Fibroblast of the aortic adventitia (primary cell): Measurements from ENCODE around the gene PAOX. TPM values are rescaled to one million over a fixed set of nuclear protein-coding genes. Genes with fewer than 3 reads are reported as not detected.
A peak's percentile ranks its signal among the peaks of the same experiment; 100 is the strongest.
"Not testable (repeated sequence)": the region's sequence is repeated elsewhere in the genome, so short reads cannot be mapped to it uniquely, and the experiment has no call there.

ENCODE experiments used
- DNase-seq: peaks from one replicate; pipeline ENCODE4 v3.0.0-alpha.2; 2010; ENCODE audit warnings: low read depth
- H3K4me3 ChIP-seq: 2 replicates; pipeline ENCODE4 v1.5.1; 2011; ENCODE audit warnings: low read depth, mild to moderate bottlenecking, control low read depth, low read length, moderate library complexity
- total RNA-seq: library from RNA; depleted of rRNA; stranded (reverse); fragments of >200 nt; gene quantifications from 2 replicates; pipeline ENCODE4 v1.2.3, GENCODE V29; 2012; ENCODE audit warnings: low replicate concordance
- TF ChIP-seq, protein P1 (sequence below): IDR thresholded peaks from 2 replicates; pipeline ENCODE4 v1.5.1; 2011; ENCODE audit warnings: mild to moderate bottlenecking, low read length, control low read depth, inconsistent platforms; ENCODE audit not compliant: insufficient read depth

The PAOX gene
- total RNA-seq, 1 donor: 4.9 TPM

DNA sequence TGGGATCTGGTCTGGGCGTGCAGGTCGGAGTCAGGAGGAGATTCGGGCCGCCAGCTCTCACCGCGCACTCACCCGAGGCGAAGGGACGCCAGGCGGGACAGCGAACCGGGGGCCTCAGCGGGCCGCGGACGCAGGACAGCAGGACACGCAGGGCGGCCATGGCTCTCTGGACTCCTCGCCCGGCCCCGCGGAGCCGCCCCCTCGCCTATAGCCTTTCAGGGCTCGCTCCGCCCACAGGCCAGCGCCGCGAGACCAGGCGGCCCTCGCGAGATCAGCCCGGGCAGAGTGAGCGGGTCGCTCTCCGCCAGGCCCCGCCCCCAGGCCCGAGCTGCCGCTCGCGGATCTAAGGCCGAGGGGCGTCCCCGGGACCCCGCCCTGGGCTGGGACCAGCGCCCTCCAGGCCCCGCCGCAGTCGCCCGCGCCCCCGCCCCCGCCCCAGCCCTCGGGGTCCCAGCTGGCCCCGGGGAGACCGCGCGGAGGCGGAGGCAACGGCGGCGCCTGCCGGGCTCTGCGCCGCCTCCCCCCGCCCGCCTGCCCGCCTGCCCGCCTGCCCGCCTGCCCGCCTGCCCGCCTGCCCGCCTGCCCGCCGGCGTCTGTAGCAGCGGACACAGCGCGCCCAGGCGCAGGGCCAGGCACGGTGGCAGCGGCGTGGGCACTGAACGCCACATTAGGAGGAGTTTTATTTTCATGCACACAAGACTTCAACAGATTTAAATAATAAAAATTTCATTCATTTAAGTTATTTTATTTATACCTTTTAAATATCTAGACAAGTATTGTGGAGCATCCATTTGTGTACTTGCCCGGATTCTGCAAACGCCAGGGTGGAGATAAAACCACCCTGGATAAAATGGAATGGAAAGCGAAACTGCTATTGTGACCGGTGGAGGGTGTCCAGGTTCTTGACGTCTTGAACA, 5.6 kb upstream of the PAOX start, which contains the start of gene ECHS1:
Gene ECHS1 (minus strand): TSS at position 181 of the 917 bp plus-strand sequence. CDS start 21 bp downstream, at position 160.
- H3K4me3 ChIP-seq: peak within 1 kb of the TSS; percentile 83
- peak; percentile 82 for DNase-seq

DNA sequence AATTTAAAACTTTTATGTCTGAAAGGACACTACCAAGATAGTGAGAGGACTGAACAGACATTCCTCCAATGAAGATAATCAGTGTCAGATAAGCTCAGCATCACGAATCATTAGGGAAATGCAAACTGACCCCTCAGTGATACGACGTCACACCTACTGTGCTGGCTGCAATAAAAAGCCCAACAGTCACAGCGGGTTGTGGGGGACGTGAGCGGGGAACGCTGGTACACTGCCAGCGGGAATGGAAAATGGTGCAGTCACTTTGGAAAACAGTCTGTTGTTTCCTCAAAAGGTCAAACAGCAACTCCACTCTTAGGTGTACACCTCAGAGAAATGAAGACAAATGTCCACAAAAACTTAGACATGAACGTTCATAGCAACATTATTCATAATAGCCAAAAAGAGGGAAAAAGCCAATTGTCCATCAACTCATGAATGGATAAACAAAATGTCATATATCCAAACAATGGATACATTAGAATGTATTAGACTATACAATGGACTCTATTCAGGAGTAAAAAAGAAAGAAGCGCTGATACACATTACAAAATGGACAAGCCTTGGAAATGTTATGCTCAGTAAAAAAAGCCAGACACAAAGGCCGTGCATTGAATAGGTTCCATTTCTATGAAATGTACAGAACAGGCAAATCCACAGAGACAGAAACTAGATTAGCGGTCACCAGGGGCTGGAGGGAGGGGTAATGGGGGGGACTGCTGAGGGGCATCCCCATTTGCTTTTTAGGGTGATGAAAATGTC, 3.5 kb upstream of the PAOX start:
- no peak overlapping the region for H3K4me3 ChIP-seq
- no peak for DNase-seq
- TF ChIP-seq, protein P1, sequence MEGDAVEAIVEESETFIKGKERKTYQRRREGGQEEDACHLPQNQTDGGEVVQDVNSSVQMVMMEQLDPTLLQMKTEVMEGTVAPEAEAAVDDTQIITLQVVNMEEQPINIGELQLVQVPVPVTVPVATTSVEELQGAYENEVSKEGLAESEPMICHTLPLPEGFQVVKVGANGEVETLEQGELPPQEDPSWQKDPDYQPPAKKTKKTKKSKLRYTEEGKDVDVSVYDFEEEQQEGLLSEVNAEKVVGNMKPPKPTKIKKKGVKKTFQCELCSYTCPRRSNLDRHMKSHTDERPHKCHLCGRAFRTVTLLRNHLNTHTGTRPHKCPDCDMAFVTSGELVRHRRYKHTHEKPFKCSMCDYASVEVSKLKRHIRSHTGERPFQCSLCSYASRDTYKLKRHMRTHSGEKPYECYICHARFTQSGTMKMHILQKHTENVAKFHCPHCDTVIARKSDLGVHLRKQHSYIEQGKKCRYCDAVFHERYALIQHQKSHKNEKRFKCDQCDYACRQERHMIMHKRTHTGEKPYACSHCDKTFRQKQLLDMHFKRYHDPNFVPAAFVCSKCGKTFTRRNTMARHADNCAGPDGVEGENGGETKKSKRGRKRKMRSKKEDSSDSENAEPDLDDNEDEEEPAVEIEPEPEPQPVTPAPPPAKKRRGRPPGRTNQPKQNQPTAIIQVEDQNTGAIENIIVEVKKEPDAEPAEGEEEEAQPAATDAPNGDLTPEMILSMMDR: no peak

More for the DNA sequence above, 5.6 kb upstream of the PAOX start, which contains the start of gene ECHS1:
- TF ChIP-seq, protein P1: no peak

DNA sequence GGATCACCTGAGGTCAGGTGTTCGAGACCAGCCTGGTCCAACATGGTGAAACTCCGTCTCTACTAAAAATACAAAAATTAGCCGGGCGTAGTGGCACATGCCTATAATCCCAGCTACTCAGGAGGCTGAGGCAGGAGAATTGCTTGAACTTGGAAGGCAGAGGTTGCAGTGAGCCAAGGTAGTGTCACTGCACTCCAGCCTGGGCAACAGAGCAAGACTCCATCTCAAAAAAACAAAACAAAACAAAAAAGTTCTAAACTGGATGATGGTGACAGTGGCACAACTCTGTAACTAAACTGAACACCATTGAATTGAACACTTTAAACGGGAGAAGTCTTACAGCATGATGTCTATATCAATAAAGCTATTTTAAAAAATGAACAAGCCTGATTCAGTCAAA, 2.9 kb upstream of the PAOX start:
- not testable (repeated sequence) for H3K4me3 ChIP-seq, DNase-seq

DNA sequence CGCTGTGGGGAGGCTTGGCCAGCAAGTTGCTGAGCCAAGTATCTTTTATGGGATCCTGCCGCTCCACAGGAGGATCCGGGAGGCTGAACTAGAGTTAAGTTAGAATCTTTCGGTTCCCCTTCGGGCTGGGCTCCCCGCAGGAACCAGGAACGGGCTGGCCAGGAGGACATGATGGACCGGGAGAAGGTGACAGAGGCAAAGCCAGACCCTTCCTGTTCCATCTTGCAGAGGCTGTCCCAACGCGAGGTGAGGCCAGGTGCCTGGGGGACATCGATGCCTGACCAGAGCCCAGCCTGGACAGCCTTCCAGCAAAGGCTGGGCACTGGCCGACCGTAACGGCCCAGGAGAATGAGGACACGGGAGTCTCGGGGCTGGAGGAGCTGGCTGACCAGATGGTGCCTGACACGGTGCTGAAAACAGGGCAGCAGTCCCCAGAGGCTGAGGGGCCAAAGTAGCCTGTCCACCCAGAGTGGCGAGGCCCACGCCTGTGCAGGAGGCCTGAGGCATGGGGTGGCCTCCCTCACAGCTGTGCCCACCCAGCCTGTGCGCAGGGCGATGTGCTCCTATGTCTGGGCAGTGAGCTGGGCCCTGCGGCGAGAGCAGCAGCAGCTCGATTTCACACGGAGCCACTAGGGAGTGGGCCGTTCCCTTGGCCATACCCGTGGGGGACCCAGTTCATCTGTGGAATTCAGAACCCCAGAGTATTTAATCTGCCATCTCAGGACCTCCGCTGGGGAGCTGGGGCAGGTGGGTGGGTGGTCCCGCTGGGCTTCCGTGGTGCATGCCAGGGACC, 1.8 kb upstream of the PAOX start:
- TF ChIP-seq, protein P1: no peak
- DNase-seq: no peak
- no peak overlapping the region for H3K4me3 ChIP-seq

DNA sequence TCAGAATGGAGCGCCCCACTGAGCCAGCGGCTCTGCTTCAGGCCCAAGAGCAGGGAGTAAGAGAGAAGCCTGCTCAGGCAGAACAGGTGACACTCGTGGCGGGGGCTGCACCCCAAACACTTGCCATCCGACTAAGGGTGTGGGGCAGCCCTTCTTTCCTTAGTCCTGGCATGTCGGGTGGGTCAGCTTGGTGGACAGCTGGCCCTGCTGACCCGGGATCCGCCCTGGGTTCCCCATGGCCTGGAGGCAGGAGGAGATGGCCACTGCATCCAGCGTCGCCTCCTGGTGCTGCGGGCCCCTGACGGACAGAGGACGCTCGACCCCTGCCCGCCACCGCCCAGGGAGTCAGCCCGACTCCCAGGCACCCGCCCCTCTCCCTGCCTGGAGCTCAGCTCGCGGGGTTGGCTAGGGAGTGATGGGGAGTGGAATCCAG, 1.2 kb upstream of the PAOX start:
- TF ChIP-seq, protein P1: no peak

DNA sequence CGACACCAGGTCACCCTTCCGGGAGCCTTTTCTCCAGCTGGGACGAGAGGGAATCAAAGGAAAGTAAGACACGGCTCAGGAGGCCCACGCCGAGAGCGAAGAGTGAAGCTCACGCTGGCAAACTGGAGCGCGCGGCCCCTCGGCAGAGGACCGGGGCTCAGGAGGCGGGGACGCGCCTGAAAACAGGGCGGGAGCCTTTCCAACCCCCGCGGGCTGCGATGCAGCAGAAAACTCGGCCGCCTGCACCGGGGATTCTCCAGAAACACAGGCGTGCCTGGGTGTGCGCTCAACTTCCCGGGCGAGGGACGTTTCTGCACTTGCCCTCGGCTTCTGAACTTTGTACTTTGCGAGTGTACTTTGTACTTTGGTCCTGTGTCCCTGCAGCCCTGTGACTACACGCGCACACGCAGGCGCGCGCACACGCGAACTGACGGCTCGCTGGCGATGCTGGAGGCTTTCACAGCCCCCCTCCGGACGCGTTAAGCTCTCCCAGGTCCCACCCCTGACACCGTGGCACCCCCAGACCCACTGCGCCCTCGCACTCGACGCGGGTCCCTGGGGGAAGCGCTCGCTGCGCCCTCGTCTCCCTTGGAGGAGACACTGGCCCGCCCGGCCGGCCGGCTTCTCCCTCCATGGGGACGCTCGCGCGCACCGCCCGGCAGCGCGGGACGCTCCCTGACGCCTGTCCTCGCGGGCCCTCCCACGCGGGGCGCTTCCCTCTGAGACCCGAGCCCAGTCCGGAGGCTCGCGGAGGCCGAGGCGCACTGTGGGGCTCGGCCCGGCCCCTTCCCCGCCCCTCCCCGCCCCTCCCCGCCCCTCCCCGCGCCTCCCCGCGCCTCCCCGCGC, 588 bp upstream of the PAOX start:
- DNase-seq: peak; percentile 35
- TF ChIP-seq, protein P1: no peak
- H3K4me3 ChIP-seq: peak overlapping the region; percentile 74

More for the DNA sequence above, 1.2 kb upstream of the PAOX start:
- H3K4me3 ChIP-seq: peak overlapping the region; percentile 74
- no peak for DNase-seq
